Measurements from ENCODE around the gene ST8SIA2.
A peak's percentile ranks its signal among the peaks of the same experiment; 100 is the strongest.

The ST8SIA2 gene

GRCh38 chr15:92444631-92445030 is 51.0 kb downstream of the ST8SIA2 start:
- no peaks in the 10 kb centered on the region for H3K27me3 Mint-ChIP-seq
- H3K27ac Mint-ChIP-seq, result no peak overlapping the region
- no peaks in the 10 kb centered on the region for H3K9me3 Mint-ChIP-seq

DNA sequence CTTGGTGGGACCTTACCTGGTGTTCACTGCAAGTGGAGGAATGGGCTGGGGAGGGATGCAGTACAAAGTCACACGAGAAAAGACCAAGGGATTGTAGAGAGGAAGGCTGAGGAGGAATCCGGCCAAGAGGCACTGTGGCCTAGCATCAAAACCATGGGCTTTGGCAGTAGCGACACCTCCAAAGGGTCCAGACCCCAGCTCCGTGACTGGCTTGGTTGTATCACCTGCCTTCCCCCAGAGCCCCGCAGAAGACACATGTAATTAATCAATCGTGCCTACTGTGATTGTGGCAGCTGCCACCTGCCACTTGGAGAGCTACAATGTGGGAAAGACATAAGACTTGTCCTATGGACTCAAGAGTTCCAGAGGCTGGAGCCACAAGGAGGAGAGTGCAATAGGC is 54.7 kb downstream of the ST8SIA2 start:
- Mint-ChIP-seq H3K4me3 (no peak overlapping the region), H3K27ac (no peak overlapping the region), H3K4me1 (no peaks in the 10 kb centered on the region), H3K9me3 (no peaks in the 10 kb centered on the region), H3K27me3 (peaks cover 3% of the 10 kb centered on the region), H3K36me3 (ENCODE audit: low read depth) (no peaks in the 10 kb centered on the region)
- DNase-seq, result no peak
- ATAC-seq, result no peak

More at GRCh38 chr15:92444631-92445030, 51.0 kb downstream of the ST8SIA2 start:
- no peak for DNase-seq
- ATAC-seq, result no peak
- Mint-ChIP-seq H3K4me1 (no peaks in the 10 kb centered on the region), H3K36me3 (ENCODE audit: low read depth) (no peaks in the 10 kb centered on the region), H3K4me3 (no peak overlapping the region)

GRCh38 chr15:92449476-92449875 is 55.8 kb downstream of the ST8SIA2 start:
- H3K27ac Mint-ChIP-seq, result no peak overlapping the region
- H3K4me1 Mint-ChIP-seq, result no peaks in the 10 kb centered on the region
- H3K27me3 Mint-ChIP-seq, result peaks cover 3% of the 10 kb centered on the region
- no peak for DNase-seq
- ATAC-seq, result no peak
- no peaks in the 10 kb centered on the region for H3K9me3 Mint-ChIP-seq
- no peaks in the 10 kb centered on the region for H3K36me3 Mint-ChIP-seq (ENCODE audit: low read depth)
- no peak overlapping the region for H3K4me3 Mint-ChIP-seq

- DNase-seq, result no peak
These were observed 57.6 kb downstream of the ST8SIA2 start for GRCh38 chr15:92451225-92451825.

DNA sequence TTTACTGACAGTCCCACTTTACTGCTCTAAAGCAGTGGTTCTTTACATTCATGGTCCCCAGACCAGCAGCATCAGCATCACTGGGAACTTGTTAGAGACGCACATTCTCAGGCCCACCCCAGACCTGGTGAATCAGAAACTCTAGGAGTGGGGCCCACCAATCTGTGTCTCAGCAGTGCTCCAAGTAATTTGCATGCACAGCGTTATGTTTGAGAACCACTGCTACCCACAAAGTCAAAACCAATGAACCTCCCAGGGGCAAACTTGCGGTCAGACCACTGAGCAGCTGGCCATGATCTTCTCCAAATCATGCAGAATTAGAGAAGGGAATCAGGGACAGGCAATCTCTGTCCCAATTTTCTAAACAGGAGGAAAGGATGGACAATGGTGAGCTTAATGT is 58.5 kb downstream of the ST8SIA2 start:
- Mint-ChIP-seq H3K4me3 (no peak overlapping the region), H3K27ac (no peak overlapping the region), H3K27me3 (peaks cover 3% of the 10 kb centered on the region), H3K36me3 (ENCODE audit: low read depth) (no peaks in the 10 kb centered on the region), H3K9me3 (no peaks in the 10 kb centered on the region), H3K4me1 (no peaks in the 10 kb centered on the region)
- ATAC-seq, result no peak
- no peak for DNase-seq

More at GRCh38 chr15:92451225-92451825, 57.6 kb downstream of the ST8SIA2 start:
- Mint-ChIP-seq H3K36me3 (ENCODE audit: low read depth) (no peaks in the 10 kb centered on the region), H3K9me3 (no peaks in the 10 kb centered on the region), H3K27me3 (peaks cover 3% of the 10 kb centered on the region), H3K4me1 (no peaks in the 10 kb centered on the region), H3K4me3 (no peak overlapping the region), H3K27ac (no peak overlapping the region)
- no peak for ATAC-seq

GRCh38 chr15:92453607-92454006 is 59.9 kb downstream of the ST8SIA2 start:
- no peaks in the 10 kb centered on the region for H3K36me3 Mint-ChIP-seq (ENCODE audit: low read depth)
- H3K9me3 Mint-ChIP-seq, result no peaks in the 10 kb centered on the region
- no peak for ATAC-seq
- peaks cover 3% of the 10 kb centered on the region for H3K27me3 Mint-ChIP-seq
- no peak overlapping the region for H3K27ac Mint-ChIP-seq
- no peak for DNase-seq
- H3K4me1 Mint-ChIP-seq, result no peaks in the 10 kb centered on the region
- H3K4me3 Mint-ChIP-seq, result no peak overlapping the region

- H3K9me3 Mint-ChIP-seq, result no peaks in the 10 kb centered on the region
- H3K36me3 Mint-ChIP-seq (ENCODE audit: low read depth), result no peaks in the 10 kb centered on the region
- H3K27me3 Mint-ChIP-seq, result peaks cover 3% of the 10 kb centered on the region
- no peak overlapping the region for H3K27ac Mint-ChIP-seq
- no peaks in the 10 kb centered on the region for H3K4me1 Mint-ChIP-seq
- ATAC-seq, result peak; percentile 13
- no peak overlapping the region for H3K4me3 Mint-ChIP-seq
- DNase-seq, result no peak
These were observed 60.9 kb downstream of the ST8SIA2 start for GRCh38 chr15:92454555-92455105.

DNA sequence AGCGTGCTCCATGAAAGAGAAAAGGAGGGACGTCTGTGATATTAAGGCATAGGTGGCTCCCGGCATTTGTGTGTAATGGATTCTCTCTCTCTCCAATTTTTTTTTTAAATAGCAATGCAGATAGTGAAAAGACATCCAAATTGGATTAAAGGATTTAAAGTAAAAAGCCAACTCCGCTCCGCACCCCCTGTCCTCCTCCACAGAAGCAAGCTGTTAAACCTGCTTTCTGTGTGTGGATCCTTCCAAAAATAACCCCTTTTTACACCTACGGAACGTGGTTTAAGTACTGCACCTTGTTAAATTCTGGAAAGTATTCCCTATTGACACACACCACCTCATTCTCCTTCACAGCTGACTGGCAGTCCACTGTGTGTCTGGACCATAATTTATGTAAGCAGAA is 61.6 kb downstream of the ST8SIA2 start:
- no peak for ATAC-seq
- H3K4me1 Mint-ChIP-seq, result no peaks in the 10 kb centered on the region
- no peaks in the 10 kb centered on the region for H3K9me3 Mint-ChIP-seq
- DNase-seq, result no peak
- H3K4me3 Mint-ChIP-seq, result no peak overlapping the region
- H3K27me3 Mint-ChIP-seq, result peaks cover 3% of the 10 kb centered on the region
- no peak overlapping the region for H3K27ac Mint-ChIP-seq
- H3K36me3 Mint-ChIP-seq (ENCODE audit: low read depth), result no peaks in the 10 kb centered on the region

DNA sequence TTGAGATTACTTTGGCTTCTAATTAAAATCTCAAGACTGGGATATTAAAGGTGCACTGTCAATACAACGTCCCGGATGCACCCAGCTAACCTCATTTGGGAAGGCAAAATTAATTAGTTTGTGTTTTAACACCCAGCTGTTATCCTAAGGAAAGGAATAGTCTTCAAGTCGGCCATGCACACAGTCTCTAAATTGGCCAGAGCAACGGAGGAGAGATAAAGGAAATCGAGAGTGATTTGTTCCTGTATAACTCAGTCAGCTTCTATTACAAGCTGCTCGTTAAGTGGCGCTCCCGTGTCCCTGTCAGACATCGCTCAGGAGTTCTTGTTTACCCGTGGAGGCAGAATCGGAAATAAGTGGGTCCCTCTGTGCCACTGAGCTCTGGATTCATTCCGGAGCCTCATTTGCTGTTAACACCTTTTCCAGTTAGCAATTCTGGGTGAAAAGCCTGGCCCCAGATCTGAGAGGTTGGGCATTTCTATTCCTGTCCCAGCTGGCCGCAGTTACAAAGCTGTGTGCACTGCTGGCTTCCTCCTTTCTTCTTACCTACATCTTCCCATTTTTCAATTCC is 63.9 kb downstream of the ST8SIA2 start:
- Mint-ChIP-seq H3K4me1 (no peaks in the 10 kb centered on the region), H3K36me3 (ENCODE audit: low read depth) (no peaks in the 10 kb centered on the region), H3K27me3 (peaks cover under 1% of the 10 kb centered on the region), H3K4me3 (no peak overlapping the region), H3K27ac (no peak overlapping the region), H3K9me3 (no peaks in the 10 kb centered on the region)
- DNase-seq, result no peak
- ATAC-seq, result no peak

GRCh38 chr15:92460023-92460422 is 66.3 kb downstream of the ST8SIA2 start:
- Mint-ChIP-seq H3K27me3 (no peaks in the 10 kb centered on the region), H3K4me3 (no peak overlapping the region)

GRCh38 chr15:92462424-92463125 is 68.9 kb downstream of the ST8SIA2 start:
- no peak for DNase-seq
- Mint-ChIP-seq H3K36me3 (ENCODE audit: low read depth) (no peaks in the 10 kb centered on the region), H3K27ac (no peak overlapping the region), H3K9me3 (no peaks in the 10 kb centered on the region), H3K4me3 (no peak overlapping the region), H3K4me1 (no peaks in the 10 kb centered on the region), H3K27me3 (no peaks in the 10 kb centered on the region)
- ATAC-seq, result no peak

More at GRCh38 chr15:92460023-92460422, 66.3 kb downstream of the ST8SIA2 start:
- Mint-ChIP-seq H3K4me1 (no peaks in the 10 kb centered on the region), H3K27ac (no peak overlapping the region), H3K36me3 (ENCODE audit: low read depth) (no peaks in the 10 kb centered on the region), H3K9me3 (no peaks in the 10 kb centered on the region)
- ATAC-seq (no peak), DNase-seq (no peak)

- Mint-ChIP-seq H3K36me3 (ENCODE audit: low read depth) (no peaks in the 10 kb centered on the region), H3K4me3 (no peak overlapping the region), H3K4me1 (no peaks in the 10 kb centered on the region), H3K27ac (no peak overlapping the region), H3K27me3 (no peaks in the 10 kb centered on the region), H3K9me3 (no peaks in the 10 kb centered on the region)
- DNase-seq (no peak), ATAC-seq (no peak)
These were observed 69.7 kb downstream of the ST8SIA2 start for GRCh38 chr15:92463352-92463751.

DNA sequence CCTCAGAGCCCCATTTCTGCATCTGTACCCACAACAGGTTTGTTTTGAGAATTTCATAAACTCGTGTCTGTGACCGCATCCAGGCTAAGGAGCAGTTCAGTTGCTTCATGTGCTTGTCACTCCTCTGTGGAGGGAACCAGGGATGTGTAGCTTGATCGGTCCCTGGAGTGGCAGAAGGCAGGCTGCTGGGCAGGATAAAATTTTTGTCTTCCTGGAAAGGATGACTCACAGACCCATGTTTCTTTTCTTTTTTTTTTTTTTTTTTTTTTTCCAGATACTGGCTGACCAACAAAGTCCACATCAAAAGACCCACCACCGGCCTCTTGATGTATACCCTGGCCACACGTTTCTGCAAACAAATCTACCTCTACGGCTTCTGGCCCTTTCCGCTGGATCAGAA is 70.1 kb downstream of the ST8SIA2 start:
- no peaks in the 10 kb centered on the region for H3K27me3 Mint-ChIP-seq

GRCh38 chr15:92466834-92467233 is 73.2 kb downstream of the ST8SIA2 start:
- H3K4me1 Mint-ChIP-seq, result no peaks in the 10 kb centered on the region
- no peak overlapping the region for H3K4me3 Mint-ChIP-seq
- H3K27me3 Mint-ChIP-seq, result no peaks in the 10 kb centered on the region
- DNase-seq (no peak), ATAC-seq (no peak)
- H3K27ac Mint-ChIP-seq, result no peak overlapping the region
- no peaks in the 10 kb centered on the region for H3K9me3 Mint-ChIP-seq
- no peaks in the 10 kb centered on the region for H3K36me3 Mint-ChIP-seq (ENCODE audit: low read depth)

More for the DNA sequence above, 70.1 kb downstream of the ST8SIA2 start:
- DNase-seq (no peak), ATAC-seq (no peak)
- H3K4me1 Mint-ChIP-seq, result no peaks in the 10 kb centered on the region
- H3K4me3 Mint-ChIP-seq, result no peak overlapping the region
- H3K9me3 Mint-ChIP-seq, result no peaks in the 10 kb centered on the region
- H3K27ac Mint-ChIP-seq, result no peak overlapping the region
- H3K36me3 Mint-ChIP-seq (ENCODE audit: low read depth), result no peaks in the 10 kb centered on the region

GRCh38 chr15:92467245-92467644 is 73.6 kb downstream of the ST8SIA2 start:
- Mint-ChIP-seq H3K9me3 (no peaks in the 10 kb centered on the region), H3K27ac (no peak overlapping the region), H3K36me3 (ENCODE audit: low read depth) (no peaks in the 10 kb centered on the region)

More at GRCh38 chr15:92467245-92467644, 73.6 kb downstream of the ST8SIA2 start:
- no peak for ATAC-seq
- Mint-ChIP-seq H3K4me1 (no peaks in the 10 kb centered on the region), H3K4me3 (no peak overlapping the region), H3K27me3 (no peaks in the 10 kb centered on the region)
- no peak for DNase-seq

Data from activated naive CD8-positive, alpha-beta T cell treated with anti-CD3 and anti-CD28 coated beads, Interleukin-2, amount 50 U/mL, for 24 hours (primary cell).